HG03575 (cell line): ENCODE results near the gene SCGB1C1.
"Not testable (repeated sequence)": the region's sequence is repeated elsewhere in the genome, so short reads cannot be mapped to it uniquely, and the experiment has no call there.

Source experiments
- ATAC-seq: cut with Tn5 transposase; IDR thresholded peaks from one replicate; pipeline ENCODE4 v1.9.1; 2021; ENCODE audit not compliant: unreplicated experiment, insufficient number of reproducible peaks, low FRiP score; ENCODE audit errors: extremely low read depth

SCGB1C1 gene

GRCh38 chr11:235997-236773 is 43.3 kb downstream of the SCGB1C1 start, which contains the start of gene SIRT3:
Gene SIRT3, minus strand, starts transcription at chr11:236342. Its CDS starts 14 bp downstream, at chr11:236328.
- no peak for ATAC-seq

GRCh38 chr11:236774-237767 is 44.2 kb downstream of the SCGB1C1 start, which contains the start of gene PSMD13:
Gene PSMD13, plus strand, starts transcription at chr11:236976. Its CDS starts 74 bp downstream, at chr11:237050.
- no peak for ATAC-seq

- not testable (repeated sequence) for ATAC-seq
Observed at GRCh38 chr11:238346-238745, 45.5 kb downstream of the SCGB1C1 start.

GRCh38 chr11:240315-240714 is 47.4 kb downstream of the SCGB1C1 start:
- no peak for ATAC-seq

- ATAC-seq = no peak
Observed at GRCh38 chr11:241634-242033, 48.8 kb downstream of the SCGB1C1 start.
